Stimulated activated CD4-positive, alpha-beta T cell treated with anti-CD3 and anti-CD28 coated beads, TNF-alpha, amount 100 ng/mL, for 48 hours (primary cell): ENCODE measurements around the gene ADAM19.
"Not testable (repeated sequence)": the region's sequence is repeated elsewhere in the genome, so short reads cannot be mapped to it uniquely, and the experiment has no call there.

Experiments used
- DNase-seq, 3 donors: peaks; one replicate each; pipeline ENCODE4 v3.0.0-alpha.2; 2020; ENCODE audit warnings: low read depth in 3 of 3

ADAM19 gene

DNA sequence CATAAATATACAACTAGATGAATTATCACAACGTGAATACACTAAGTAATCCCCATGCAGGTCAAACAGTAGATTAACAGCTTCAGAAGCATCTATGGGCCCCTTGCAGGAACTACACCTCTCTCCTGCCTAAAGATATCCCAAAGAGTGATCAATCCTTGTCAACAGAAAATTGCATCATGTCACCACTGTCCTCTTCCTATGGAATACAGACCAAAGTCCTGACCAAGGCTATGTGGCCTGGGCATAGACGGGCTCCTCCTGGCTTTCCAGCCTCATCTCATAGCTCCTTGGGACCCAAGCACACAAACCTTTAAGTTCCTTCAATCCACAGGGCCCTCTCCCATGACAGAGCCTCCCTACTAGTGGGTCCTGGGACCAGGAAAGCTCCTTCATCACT is 90.2 kb downstream of the ADAM19 start:
- no peak for DNase-seq

DNA sequence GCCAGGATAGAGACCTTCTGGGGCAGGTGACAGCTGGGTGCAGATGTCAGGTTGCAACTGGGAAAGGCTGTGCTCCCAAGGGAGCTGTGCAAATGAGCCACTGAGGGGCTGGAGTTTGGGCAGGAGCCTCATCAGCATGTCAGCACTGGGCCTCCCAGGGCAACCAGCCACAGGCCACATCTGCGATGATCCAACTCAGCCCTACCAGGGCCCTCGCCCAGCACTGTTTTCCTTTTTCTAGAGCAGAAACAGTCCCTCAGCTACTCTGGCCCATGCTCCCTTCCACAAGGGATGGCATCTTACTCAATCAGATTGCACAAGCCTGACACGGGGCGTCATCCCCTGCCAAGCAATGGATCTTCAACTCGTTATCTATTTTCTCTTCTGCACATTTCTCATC is 90.8 kb downstream of the ADAM19 start:
- no peak for DNase-seq

GRCh38 chr5:157482702-157483101 is 92.9 kb downstream of the ADAM19 start:
- not testable (repeated sequence) for DNase-seq

DNA sequence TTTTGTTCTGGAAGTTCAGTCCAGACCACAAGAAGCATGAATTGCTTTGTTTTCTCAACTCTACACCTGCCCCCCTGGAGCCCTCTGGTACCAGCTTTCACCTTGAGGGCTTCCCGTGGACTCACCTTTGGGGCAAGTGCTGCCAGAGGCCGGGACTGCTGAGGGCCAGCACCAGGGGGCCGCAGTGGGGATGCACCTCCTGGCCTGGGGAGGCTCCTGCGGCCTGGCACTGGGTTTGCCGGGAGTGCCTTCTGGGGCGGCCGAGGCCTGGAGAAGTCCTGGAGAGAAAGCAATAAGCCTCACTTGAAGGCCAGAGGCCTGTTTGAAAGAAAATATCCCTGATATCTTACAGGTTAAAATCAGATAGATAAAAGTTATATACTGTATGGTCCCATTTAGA is 93.9 kb downstream of the ADAM19 start:
- no peak for DNase-seq

- no peak for DNase-seq
Measured at GRCh38 chr5:157481265-157481664, 94.3 kb downstream of the ADAM19 start.

DNA sequence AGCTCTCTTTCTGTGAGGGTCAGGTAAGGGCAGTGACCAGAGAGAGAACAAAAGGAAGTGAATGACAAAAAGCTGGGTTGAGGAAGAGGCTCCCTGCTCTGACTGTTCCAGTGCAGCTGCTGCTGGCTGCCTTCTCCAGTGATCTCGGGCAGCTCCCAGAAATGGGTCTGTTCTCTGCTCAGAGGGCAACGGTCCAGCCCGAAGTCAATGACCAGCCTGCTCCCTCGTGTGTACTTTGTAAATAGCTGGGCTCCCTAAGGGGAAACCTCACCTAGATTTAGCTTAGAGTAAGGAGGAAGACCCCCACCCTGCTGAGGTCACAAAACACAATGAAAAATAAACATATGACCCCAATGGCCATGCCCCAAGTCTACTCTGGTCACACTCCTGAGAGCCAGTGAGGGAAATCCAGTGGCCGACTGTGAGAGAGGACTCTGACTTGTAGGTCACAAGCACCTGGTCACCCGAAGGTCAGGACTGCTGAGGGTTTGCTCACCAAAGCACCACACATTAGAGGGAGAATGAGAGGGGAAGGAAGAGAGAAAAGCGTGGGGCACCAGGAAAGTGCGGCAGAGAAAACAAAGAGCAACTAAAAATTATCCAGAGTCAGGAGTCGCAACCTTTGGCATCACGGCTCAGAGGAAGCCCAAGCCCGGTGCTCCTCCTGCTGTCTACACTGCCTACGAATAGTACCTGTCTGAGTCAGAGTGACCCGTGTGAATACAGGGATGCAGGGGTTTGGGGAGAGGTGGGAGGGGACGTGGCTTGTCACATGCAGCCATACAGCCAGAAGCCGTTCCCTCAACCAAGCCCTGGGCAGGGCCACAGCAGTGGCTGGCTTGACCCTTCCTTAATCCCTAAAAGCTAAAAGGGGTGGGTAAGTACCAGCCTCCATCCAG is 95.7 kb downstream of the ADAM19 start:
- no peak for DNase-seq

- DNase-seq = no peak
Measured at GRCh38 chr5:157479166-157479565, 96.4 kb downstream of the ADAM19 start.

DNA sequence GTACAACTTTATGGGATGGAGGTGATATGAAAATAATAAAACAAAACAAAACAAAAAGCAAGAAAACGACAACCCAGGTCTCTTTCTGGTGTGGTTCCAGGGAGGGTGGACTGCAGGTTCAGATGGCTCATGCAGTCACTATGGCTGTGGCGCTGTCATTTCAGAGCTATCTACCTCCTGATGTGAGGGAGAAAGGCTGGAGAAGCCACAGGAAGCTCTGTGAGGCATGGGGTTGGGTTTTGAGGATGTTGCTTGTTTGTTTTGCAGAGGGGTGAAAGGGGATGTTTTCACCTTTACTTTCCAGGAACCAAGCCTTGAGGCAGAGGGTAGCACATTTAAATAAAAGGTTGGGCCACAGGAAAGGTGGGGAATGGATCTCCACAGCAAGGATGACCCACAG is 96.8 kb downstream of the ADAM19 start:
- DNase-seq = no peak

DNA sequence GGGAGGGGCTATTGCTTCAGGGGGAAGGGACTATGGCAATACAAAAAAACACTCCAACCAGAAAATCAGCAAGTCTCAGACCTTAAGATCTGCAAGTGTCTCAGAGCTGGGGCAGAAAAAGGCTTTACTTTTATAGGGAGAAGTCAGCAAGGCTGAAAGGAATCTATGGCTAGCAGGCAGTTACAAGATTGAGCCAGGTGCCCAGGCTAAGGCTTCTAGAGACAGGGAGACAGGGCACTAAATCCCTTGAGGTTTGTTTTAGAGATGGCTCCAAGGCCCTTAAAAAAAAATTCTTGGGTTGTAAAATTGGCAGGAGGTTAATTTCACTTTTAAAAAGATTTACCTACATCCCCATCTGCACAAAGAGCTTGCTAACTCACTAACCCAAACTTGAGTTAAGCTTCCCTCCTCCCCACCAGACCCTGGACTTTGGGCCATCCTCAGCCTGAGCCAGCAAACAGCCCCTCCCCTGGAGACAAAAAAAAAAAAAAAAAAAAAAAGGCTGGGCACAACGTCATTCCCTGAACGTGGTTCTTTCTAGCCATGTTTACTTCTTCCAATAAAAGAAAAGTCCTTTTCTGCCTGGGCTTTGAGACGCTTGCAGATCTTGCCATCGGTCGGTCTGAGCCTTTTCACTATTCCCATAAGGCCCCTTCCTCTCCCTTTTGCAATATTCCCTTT is 97.6 kb downstream of the ADAM19 start:
- DNase-seq = no peak

DNA sequence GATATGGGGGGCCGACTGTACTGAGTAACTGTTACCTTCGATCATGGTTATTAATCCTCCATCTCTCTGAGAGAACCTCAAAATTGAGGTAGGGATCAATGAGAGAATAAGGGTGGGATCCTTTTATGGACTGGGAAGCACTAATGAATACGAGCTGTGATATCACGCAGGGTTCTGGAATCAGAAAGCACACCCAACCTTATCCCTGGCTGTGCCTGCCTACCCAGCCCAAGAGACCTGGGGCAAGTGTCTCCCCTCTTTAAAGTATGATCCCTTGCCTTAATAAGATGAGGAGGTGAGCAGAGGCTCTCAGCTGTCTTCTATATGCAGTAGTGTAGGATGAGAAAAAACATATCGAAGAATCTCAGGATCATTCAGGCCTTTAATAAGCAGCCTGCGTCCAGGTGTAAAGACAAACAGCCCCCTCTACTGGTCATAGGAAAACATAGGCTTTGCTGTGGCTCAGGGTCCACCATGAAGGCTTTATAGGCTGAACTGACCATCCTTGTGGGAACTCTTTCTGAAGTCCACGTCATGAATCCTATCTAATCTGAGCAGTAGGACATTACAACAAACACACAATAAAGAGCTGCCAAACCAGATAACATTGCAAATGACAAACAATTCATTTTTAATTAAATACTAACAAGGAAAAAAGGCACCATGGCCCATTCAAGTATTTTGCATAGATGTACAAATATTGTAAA is 98.7 kb downstream of the ADAM19 start:
- DNase-seq = no peak

- no peak for DNase-seq
Measured at GRCh38 chr5:157475432-157475831, 100.1 kb downstream of the ADAM19 start.

- DNase-seq = no peak
Measured at GRCh38 chr5:157473383-157474320, 101.9 kb downstream of the ADAM19 start.

DNA sequence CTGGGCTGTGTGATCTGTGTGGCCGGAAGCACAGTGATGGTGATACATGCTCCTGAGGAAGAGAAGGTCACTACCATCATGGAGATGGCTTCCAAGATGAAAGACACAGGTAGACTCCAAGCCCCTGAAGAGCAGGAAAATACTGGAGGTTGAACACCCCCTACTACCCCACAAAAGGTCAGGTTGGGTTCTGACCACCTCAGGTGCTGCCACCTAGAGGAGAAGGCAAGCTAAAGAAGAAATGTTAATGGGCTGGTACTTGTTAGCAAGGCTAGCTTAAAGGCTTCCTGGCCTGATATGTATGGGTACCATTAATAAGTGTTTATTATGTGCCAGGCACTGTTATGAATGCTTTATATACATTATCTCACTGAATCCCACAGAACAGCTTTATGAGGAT is 103.9 kb downstream of the ADAM19 start:
- DNase-seq = no peak

GRCh38 chr5:157470631-157471030 is 104.9 kb downstream of the ADAM19 start:
- no peak for DNase-seq

DNA sequence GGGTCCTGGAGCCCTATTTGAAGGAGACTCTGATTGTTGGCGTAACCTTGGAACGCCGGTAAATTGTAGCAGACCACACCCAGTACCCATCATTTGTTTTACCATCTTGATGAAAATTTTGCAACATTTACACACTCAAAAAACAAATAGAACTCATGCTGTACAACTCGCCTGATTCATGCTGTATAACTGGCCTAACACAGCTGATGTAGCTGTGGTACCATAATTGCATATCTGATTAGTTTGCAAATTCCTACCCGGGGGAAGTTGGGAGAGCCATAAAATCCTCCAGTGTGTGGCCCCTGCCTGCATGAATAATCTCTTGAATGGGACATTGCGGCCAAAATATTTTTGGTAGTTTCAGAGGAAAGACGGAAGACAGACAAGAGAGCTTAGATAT is 105.9 kb downstream of the ADAM19 start:
- no peak for DNase-seq

DNA sequence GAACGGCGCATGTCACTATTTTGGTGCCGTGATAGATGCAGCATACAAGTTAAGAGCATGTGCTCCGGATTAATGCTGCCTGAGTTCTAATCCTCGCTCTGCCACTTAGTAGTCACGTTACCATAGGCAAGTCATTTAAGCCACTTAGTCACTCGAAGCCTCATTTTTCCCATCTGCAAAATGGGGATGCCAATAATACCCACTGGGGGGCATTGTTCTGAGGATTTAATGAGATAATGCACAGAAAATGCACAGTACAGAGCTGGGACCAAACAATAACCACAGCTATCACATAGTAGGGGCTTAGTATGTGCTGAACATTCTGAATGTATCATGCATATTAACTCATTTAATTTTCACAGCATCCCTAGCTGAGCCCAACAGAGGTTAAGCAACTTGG is 106.5 kb downstream of the ADAM19 start:
- DNase-seq = no peak

DNA sequence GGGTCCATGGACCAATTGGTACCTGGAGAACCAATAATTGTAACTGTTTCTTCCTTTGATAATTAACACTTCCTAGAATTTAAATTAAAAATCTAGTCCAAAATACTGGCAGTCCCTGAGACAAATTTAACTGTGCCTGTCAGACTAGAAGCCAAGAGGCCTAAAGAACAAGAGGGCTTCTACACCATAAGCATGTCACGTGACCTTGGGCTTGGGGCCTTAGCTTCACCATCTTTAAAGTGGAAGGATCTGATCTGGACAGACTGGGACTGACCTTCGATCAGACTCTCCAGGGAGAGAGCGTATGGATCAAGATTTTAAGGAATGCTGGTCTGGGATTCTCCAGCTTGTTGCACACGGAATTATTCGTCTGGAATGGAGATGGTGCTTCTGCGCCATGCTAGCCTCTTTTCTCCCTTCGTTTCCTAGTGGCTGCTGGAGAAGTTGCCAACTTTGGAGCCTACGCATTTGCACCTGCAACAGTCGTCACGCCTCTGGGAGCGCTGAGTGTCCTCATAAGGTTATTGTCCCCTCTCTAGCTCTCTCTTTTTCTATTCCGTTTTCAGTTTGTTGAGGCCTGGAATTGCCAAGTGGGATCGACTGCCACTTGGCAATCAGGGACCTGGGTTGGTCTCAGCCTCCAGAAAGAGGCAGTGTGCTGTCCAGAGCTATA is 107.1 kb downstream of the ADAM19 start:
- DNase-seq = no peak

GRCh38 chr5:157464519-157465171 is 110.9 kb downstream of the ADAM19 start:
- DNase-seq = peak in 2 of 3 donors; percentile 60

DNA sequence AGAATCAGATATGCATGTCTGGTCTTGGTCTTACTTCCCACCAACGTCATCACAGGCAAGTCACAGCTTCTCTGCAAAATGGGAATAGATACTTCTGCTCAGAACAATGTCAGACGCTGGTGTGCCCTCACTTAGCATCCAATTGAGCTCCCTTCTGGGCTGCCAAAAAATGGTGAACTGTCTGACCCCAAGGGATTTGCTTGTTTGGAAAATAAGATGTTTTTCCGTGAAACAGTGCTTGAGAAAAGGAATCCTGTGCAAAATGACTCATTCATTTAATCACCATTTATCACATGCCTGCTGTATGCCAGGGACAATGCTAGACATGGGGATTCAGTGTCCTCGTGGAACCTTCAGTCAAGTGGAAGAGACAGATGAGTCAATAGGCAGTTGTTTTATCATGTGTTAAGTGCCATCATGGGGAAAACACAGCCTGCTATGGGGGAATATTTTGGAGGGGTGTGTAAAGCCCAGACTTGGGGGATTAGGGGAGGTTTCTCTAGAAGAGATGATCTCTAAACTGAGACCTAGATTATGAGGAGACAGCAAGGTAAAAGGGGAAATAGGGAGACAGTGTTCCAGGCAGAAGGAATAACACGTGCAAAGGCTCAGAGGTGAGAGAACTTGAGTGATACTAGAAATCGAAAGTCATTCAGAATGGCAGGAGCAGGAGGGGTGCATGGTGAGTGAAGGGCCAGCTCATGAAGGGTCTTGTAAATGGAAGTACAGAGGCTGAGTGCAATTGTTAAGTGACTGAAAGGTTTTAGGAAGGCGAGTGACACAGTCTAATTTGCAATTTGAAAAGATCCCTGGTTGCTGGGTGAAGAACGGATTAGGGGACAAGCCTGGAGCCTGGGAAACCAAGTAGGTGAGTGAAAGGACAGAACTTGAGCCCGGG is 111.7 kb downstream of the ADAM19 start:
- no peak for DNase-seq
